H9 (cell line): ENCODE measurements around the gene SUN2. TPM values are rescaled to one million over a fixed set of nuclear protein-coding genes. Genes with fewer than 3 reads are reported as not detected.

ENCODE experiments used
- DNase-seq: peaks from one replicate; pipeline ENCODE4 v3.0.0-alpha.2; 2017
- H2AFZ ChIP-seq: one replicate; pipeline ENCODE4 v1.6.1; 2013; ENCODE audit warnings: mild to moderate bottlenecking, low read length, control low read depth, moderate library complexity
- H2AK5ac ChIP-seq: 2 replicates; pipeline ENCODE4 v1.6.1; 2013; ENCODE audit warnings: low read length, control low read depth, mixed read lengths; ENCODE audit not compliant: insufficient read length
- H2BK120ac ChIP-seq: one replicate; pipeline ENCODE4 v1.6.1; 2013; ENCODE audit warnings: low read depth, mild to moderate bottlenecking, low read length, control low read depth, inconsistent platforms; ENCODE audit not compliant: poor library complexity, severe bottlenecking
- H2BK12ac ChIP-seq: 2 replicates; pipeline ENCODE4 v1.6.1; 2013; ENCODE audit warnings: low read length, control low read depth, mixed read lengths, low read depth; ENCODE audit not compliant: insufficient read length
- H2BK15ac ChIP-seq: 2 replicates; pipeline ENCODE4 v1.6.1; 2013; ENCODE audit warnings: low read depth, low read length, control low read depth
- H2BK20ac ChIP-seq: one replicate; pipeline ENCODE4 v1.6.1; 2013; ENCODE audit warnings: low read depth, mild to moderate bottlenecking, low read length, control low read depth, inconsistent platforms; ENCODE audit not compliant: poor library complexity, severe bottlenecking
- H2BK5ac ChIP-seq: 2 replicates; pipeline ENCODE4 v1.6.1; 2013; ENCODE audit warnings: low read length, control low read depth, mixed read lengths; ENCODE audit not compliant: insufficient read length
- H3K14ac ChIP-seq: 2 replicates; pipeline ENCODE4 v1.6.1; 2013; ENCODE audit warnings: low read length, control low read depth; ENCODE audit not compliant: insufficient read depth
- H3K18ac ChIP-seq: 2 replicates; pipeline ENCODE4 v1.6.1; 2013; ENCODE audit warnings: low read depth, mild to moderate bottlenecking, mixed read lengths, low read length, control low read depth; ENCODE audit not compliant: insufficient read length
- H3K23ac ChIP-seq: 2 replicates; pipeline ENCODE4 v1.6.1; 2013; ENCODE audit warnings: low read length, control low read depth, mixed read lengths, low read depth; ENCODE audit not compliant: insufficient read length
- H3K23me2 ChIP-seq: 2 replicates; pipeline ENCODE4 v1.6.1; 2013; ENCODE audit warnings: low read depth, mild to moderate bottlenecking, mixed read lengths, low read length, control low read depth; ENCODE audit not compliant: insufficient read length, poor library complexity, severe bottlenecking
- H3K27ac ChIP-seq: 2 replicates; pipeline ENCODE4 v1.5.1; 2013; ENCODE audit warnings: low read length, control low read depth, mixed read lengths, low read depth; ENCODE audit not compliant: insufficient read length
- H3K27me3 ChIP-seq: 2 replicates; pipeline ENCODE4 v1.6.1; 2013; ENCODE audit warnings: low read length, control low read depth, inconsistent platforms; ENCODE audit not compliant: insufficient read depth
- H3K4ac ChIP-seq: 2 replicates; pipeline ENCODE4 v1.6.1; 2013; ENCODE audit warnings: low read depth, mild to moderate bottlenecking, control low read depth, inconsistent platforms, low read length, moderate library complexity
- H3K4me1 ChIP-seq: 2 replicates; pipeline ENCODE4 v1.6.1; 2013; ENCODE audit warnings: low read length, control low read depth, inconsistent platforms; ENCODE audit not compliant: insufficient read depth
- H3K4me2 ChIP-seq: 2 replicates; pipeline ENCODE4 v1.6.1; 2013; ENCODE audit warnings: low read length, control low read depth, mixed read lengths; ENCODE audit not compliant: insufficient read length, insufficient read depth
- H3K56ac ChIP-seq: 2 replicates; pipeline ENCODE4 v1.6.1; 2013; ENCODE audit warnings: low read depth, mild to moderate bottlenecking, mixed read lengths, low read length, control low read depth; ENCODE audit not compliant: insufficient read length
- H3K79me1 ChIP-seq: 2 replicates; pipeline ENCODE4 v1.6.1; 2013; ENCODE audit warnings: low read depth, mild to moderate bottlenecking, moderate library complexity, low read length, control low read depth, inconsistent platforms; ENCODE audit not compliant: insufficient read depth, poor library complexity, severe bottlenecking
- H3K79me2 ChIP-seq: 2 replicates; pipeline ENCODE4 v1.6.1; 2013; ENCODE audit warnings: low read length, control low read depth, inconsistent platforms; ENCODE audit not compliant: insufficient read depth
- H3K9ac ChIP-seq: 2 replicates; pipeline ENCODE4 v1.6.1; 2013; ENCODE audit warnings: low read length, control low read depth, mixed read lengths; ENCODE audit not compliant: insufficient read length; ENCODE audit errors: extremely low read depth
- H3K9me3 ChIP-seq: one replicate; pipeline ENCODE4 v1.6.1; 2013; ENCODE audit warnings: low read depth, low read length, inconsistent platforms; ENCODE audit not compliant: control insufficient read depth
- H3T11ph ChIP-seq: one replicate; pipeline ENCODE4 v1.6.1; 2013; ENCODE audit warnings: mild to moderate bottlenecking, low read length, control low read depth, inconsistent platforms
- H4K20me1 ChIP-seq: one replicate; pipeline ENCODE4 v1.6.1; 2013; ENCODE audit not compliant: control insufficient read depth, insufficient read length, insufficient read depth
- H4K5ac ChIP-seq: 2 replicates; pipeline ENCODE4 v1.6.1; 2013; ENCODE audit warnings: low read depth, mild to moderate bottlenecking, mixed read lengths, low read length, control low read depth; ENCODE audit not compliant: insufficient read length
- H4K8ac ChIP-seq: replicated peaks from 2 replicates; pipeline ENCODE4 v1.6.1; 2013; ENCODE audit warnings: low read length, control low read depth, mixed read lengths, low read depth; ENCODE audit not compliant: insufficient read length
- H4K91ac ChIP-seq: 2 replicates; pipeline ENCODE4 v1.6.1; 2013; ENCODE audit warnings: low read depth, mild to moderate bottlenecking, moderate library complexity, mixed read lengths, low read length, control low read depth; ENCODE audit not compliant: insufficient read length
- H3K27ac Mint-ChIP-seq, 3 experiments: 2 replicates in 2 of 3; 3 replicates in 1 of 3; pipeline ENCODE4 v1.8.0; 2020 to 2021; ENCODE audit warnings: mixed read lengths in 3 of 3, mild to moderate bottlenecking in 1 of 3, moderate library complexity in 1 of 3
- H3K27me3 Mint-ChIP-seq: 2 replicates; pipeline ENCODE4 v1.8.0; 2021; ENCODE audit warnings: low read depth, mild to moderate bottlenecking, moderate library complexity, mixed read lengths
- H3K36me3 Mint-ChIP-seq, 3 experiments: 2 replicates in 2 of 3; 3 replicates in 1 of 3; pipeline ENCODE4 v1.8.0; 2020 to 2021; ENCODE audit warnings: low read depth in 3 of 3, mixed read lengths in 3 of 3; ENCODE audit not compliant: insufficient read depth in 1 of 3
- H3K4me1 Mint-ChIP-seq, 2 experiments: 2 replicates each; pipeline ENCODE4 v1.8.0; 2020; ENCODE audit warnings: mixed read lengths in 2 of 2
- H3K4me3 Mint-ChIP-seq, 2 experiments: 2 replicates in 1 of 2; 3 replicates in 1 of 2; pipeline ENCODE4 v1.8.0; 2020 to 2021; ENCODE audit warnings: mild to moderate bottlenecking in 2 of 2, mixed read lengths in 2 of 2, moderate library complexity in 1 of 2
- H3K9me3 Mint-ChIP-seq, 2 experiments: 2 replicates in 1 of 2; 3 replicates in 1 of 2; pipeline ENCODE4 v1.8.0; 2020; ENCODE audit warnings: mild to moderate bottlenecking in 2 of 2, mixed read lengths in 2 of 2, moderate library complexity in 1 of 2
- WGBS: extraction: QIAGEN DNeasy Blood & Tissue Kit; methylation state at CpG from one replicate; pipeline ENCODE4 v1.1.7; 2013; ENCODE audit warnings: missing lambda C conversion rate, low lambda C conversion rate, mixed read lengths; ENCODE audit not compliant: insufficient read length; ENCODE audit errors: extremely low coverage; 5-methylcytosine and 5-hydroxymethylcytosine counted together
- total RNA-seq: library from RNA; stranded (reverse); gene quantifications from 2 replicates; pipeline ENCODE4 v1.2.1, GENCODE V29; 2021
- TF ChIP-seq, protein P1 (sequence below): fragments of 200-600 bp; sonication (generic); conservative IDR thresholded peaks from 3 replicates; pipeline ENCODE4 v1.8.0; 2021; ENCODE audit warnings: antibody characterized with exemption, mild to moderate bottlenecking

The SUN2 gene
- total RNA-seq, 1 experiment from 2014 or later: 12.0 TPM

DNA sequence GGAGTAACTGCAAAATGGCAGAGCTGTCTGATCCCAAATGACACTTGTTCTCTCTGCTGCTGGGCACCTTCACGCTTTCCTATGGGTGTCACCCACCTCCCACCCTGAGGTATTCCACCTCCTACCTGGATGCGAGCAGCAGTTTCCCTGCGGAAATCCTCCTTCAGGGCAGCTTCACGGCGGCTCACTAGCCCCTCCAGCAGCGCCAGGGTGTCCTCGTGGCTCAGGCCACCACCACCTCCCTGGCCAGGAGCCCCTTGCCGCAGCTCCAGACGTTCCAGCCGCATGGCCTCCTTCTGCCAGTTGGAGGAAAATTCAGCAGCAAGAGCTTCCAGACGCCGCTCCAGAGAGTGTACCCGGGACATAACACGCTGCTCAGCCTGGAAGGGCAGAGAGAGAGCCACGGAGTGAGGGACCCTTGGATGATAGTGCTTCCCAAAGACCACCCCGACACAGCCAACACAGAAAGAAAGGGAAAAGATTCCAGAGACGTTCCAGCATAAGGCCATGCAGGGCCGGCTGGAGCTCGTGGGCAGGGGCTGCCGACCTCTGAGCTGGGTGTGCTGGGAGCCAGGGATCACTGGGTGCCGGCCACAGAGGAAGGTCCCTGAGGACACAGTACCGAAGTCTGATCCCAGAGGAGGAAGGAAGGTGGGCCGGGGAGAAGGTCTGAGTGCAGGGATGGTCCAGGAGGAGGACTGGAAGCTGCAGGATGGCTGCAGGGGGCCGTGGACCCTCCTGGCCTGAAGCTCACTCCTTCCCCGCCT lies 13.4 kb downstream of the SUN2 start:
- Histone ChIP-seq H2BK20ac (no peak overlapping the region), H3K56ac (no peak overlapping the region), H3K4me1 (no peaks in the 10 kb centered on the region), H3K9ac (no peak overlapping the region), H3K23me2 (no peaks in the 10 kb centered on the region), H3K4ac (no peak overlapping the region), H4K8ac (no peak overlapping the region), H2AFZ (no peak overlapping the region), H2BK15ac (no peak overlapping the region), H3K18ac (no peak overlapping the region), H3K27me3 (no peaks in the 10 kb centered on the region), H3K23ac (no peak overlapping the region), H3K79me2 (no peaks in the 10 kb centered on the region), H4K20me1 (no peaks in the 10 kb centered on the region), H3K4me2 (no peak overlapping the region), H3T11ph (no peak overlapping the region), H4K5ac (no peak overlapping the region), H3K27ac (no peak overlapping the region), H3K79me1 (no peaks in the 10 kb centered on the region), H3K14ac (no peak overlapping the region), H2BK12ac (no peak overlapping the region), H3K9me3 (no peaks in the 10 kb centered on the region), H2BK120ac (no peak overlapping the region), H2BK5ac (no peak overlapping the region), H4K91ac (no peak overlapping the region), H2AK5ac (no peak overlapping the region)
- no peak for DNase-seq
- no peaks in the 10 kb centered on the region; the same call in 1 of the 2 replicates for H3K27me3 Mint-ChIP-seq
- no peaks in the 10 kb centered on the region for H3K9me3 Mint-ChIP-seq
- no peak overlapping the region for H3K4me3 Mint-ChIP-seq
- no peaks in the 10 kb centered on the region for H3K4me1 Mint-ChIP-seq
- WGBS: no CpG with 5 or more reads among the region's 25 CpGs
- H3K36me3 Mint-ChIP-seq: peaks cover 13 to 54% (median 24%) of the 10 kb centered on the region in 3 experiments
- TF ChIP-seq, protein P1, sequence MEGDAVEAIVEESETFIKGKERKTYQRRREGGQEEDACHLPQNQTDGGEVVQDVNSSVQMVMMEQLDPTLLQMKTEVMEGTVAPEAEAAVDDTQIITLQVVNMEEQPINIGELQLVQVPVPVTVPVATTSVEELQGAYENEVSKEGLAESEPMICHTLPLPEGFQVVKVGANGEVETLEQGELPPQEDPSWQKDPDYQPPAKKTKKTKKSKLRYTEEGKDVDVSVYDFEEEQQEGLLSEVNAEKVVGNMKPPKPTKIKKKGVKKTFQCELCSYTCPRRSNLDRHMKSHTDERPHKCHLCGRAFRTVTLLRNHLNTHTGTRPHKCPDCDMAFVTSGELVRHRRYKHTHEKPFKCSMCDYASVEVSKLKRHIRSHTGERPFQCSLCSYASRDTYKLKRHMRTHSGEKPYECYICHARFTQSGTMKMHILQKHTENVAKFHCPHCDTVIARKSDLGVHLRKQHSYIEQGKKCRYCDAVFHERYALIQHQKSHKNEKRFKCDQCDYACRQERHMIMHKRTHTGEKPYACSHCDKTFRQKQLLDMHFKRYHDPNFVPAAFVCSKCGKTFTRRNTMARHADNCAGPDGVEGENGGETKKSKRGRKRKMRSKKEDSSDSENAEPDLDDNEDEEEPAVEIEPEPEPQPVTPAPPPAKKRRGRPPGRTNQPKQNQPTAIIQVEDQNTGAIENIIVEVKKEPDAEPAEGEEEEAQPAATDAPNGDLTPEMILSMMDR: no peak
- peak overlapping the region in 1 of 3 experiments; percentile 57; a peak in 1 of 7 replicates for H3K27ac Mint-ChIP-seq
